PC-3 (cell line): ENCODE data around the gene FCN3. TPM values are rescaled to one million over a fixed set of nuclear protein-coding genes. Genes with fewer than 3 reads are reported as not detected.

Source experiments
- ATAC-seq: fragments of 200-7000 bp; cut with Tn5 transposase; 2 replicates; pipeline ENCODE4 v1.9.1; 2020; ENCODE audit warnings: mild to moderate bottlenecking, moderate library complexity
- BruUV-seq: library from RNA; stranded (reverse); fragments of 400-500 nt; replicated peaks from 2 replicates; lab custom pipeline; 2021; lab: Mats Ljungman, UMichigan
- CTCF ChIA-PET: fragments of 300-600 bp; sonication (Branson Sonifier 250); formaldehyde crosslinking; loops from one replicate; lab custom pipeline; 2022; ENCODE audit warnings: antibody characterized with exemption; lab: Charles Lee
- POLR2A ChIA-PET: fragments of 300-600 bp; sonication (Branson Sonifier 250); formaldehyde crosslinking; loops from one replicate; lab custom pipeline; 2022; ENCODE audit warnings: antibody characterized with exemption; ENCODE audit not compliant: unreplicated experiment; lab: Charles Lee
- DNase-seq: peaks from one replicate; pipeline ENCODE4 v3.0.0-alpha.2; 2015
- H2AFZ ChIP-seq: fragments of 300-600 bp; sonication (generic); 2 replicates; pipeline ENCODE4 v1.6.0; 2016; ENCODE audit warnings: antibody characterized with exemption, low read length
- H3F3A ChIP-seq: fragments of 300-600 bp; sonication (generic); one replicate; pipeline ENCODE4 v1.6.0; 2017; ENCODE audit warnings: antibody characterized with exemption, low read length, control low read depth, mild to moderate bottlenecking; ENCODE audit not compliant: unreplicated experiment
- H3K27ac ChIP-seq: fragments of 300-600 bp; sonication (generic); 2 replicates; pipeline ENCODE4 v1.5.1; 2016; ENCODE audit warnings: mild to moderate bottlenecking, low read length
- H3K27me3 ChIP-seq: fragments of 300-600 bp; sonication (generic); 2 replicates; pipeline ENCODE4 v1.6.1; 2016; ENCODE audit warnings: low read length, mixed read lengths
- H3K36me3 ChIP-seq: fragments of 300-600 bp; sonication (generic); 2 replicates; pipeline ENCODE4 v1.6.1; 2016; ENCODE audit warnings: low read depth, mixed run types, low read length, mixed read lengths
- H3K4me1 ChIP-seq: fragments of 300-600 bp; sonication (generic); 2 replicates; pipeline ENCODE4 v1.5.1; 2016; ENCODE audit warnings: low read length; ENCODE audit not compliant: insufficient read depth
- H3K4me2 ChIP-seq: fragments of 300-600 bp; sonication (generic); 2 replicates; pipeline ENCODE4 v1.6.0; 2016; ENCODE audit warnings: low read length
- H3K4me3 ChIP-seq: fragments of 300-600 bp; sonication (generic); 2 replicates; pipeline ENCODE4 v1.5.1; 2016; ENCODE audit warnings: mild to moderate bottlenecking, low read length, mixed read lengths
- H3K79me2 ChIP-seq: fragments of 300-600 bp; sonication (generic); 2 replicates; pipeline ENCODE4 v1.6.1; 2017; ENCODE audit warnings: low read length, mixed read lengths
- H3K9ac ChIP-seq: fragments of 300-600 bp; sonication (generic); 2 replicates; pipeline ENCODE4 v1.6.0; 2016; ENCODE audit warnings: mild to moderate bottlenecking, low read length
- H3K9me2 ChIP-seq: fragments of 300-600 bp; sonication (generic); replicated peaks from 2 replicates; pipeline ENCODE4 v1.6.1; 2016; ENCODE audit warnings: mixed run types, low read length, mixed read lengths
- H3K9me3 ChIP-seq: fragments of 300-600 bp; sonication (generic); 2 replicates; pipeline ENCODE4 v1.6.1; 2016; ENCODE audit warnings: low read length, mixed read lengths
- H4K20me1 ChIP-seq: fragments of 300-600 bp; sonication (generic); 2 replicates; pipeline ENCODE4 v1.6.1; 2016; ENCODE audit warnings: low read length, mixed read lengths
- CTCF ChIP-seq: fragments of 300-600 bp; sonication (generic); conservative IDR thresholded peaks from 2 replicates; pipeline ENCODE4 v1.5.1; 2017; ENCODE audit warnings: antibody characterized with exemption, low read depth, mild to moderate bottlenecking, low read length
- EZH2 ChIP-seq: fragments of 300-600 bp; sonication (generic); IDR thresholded peaks from one replicate; pipeline ENCODE4 v1.6.1; 2017; ENCODE audit warnings: antibody characterized with exemption, mild to moderate bottlenecking, low read length; ENCODE audit not compliant: unreplicated experiment
- EZH2phosphoT487 ChIP-seq: fragments of 300-600 bp; sonication (generic); IDR thresholded peaks from 2 replicates; pipeline ENCODE4 v1.6.1; 2018; ENCODE audit warnings: mild to moderate bottlenecking, antibody characterized with exemption, low read length, borderline replicate concordance
- intact Hi-C: fragments of 100-400 bp; cut with micrococcal nuclease; formaldehyde crosslinking; loops from 2 replicates; pipeline ENCODE4 v1.9.0; 2023
- total RNA-seq: library from RNA; depleted of rRNA; stranded (reverse); fragments of >200 nt; gene quantifications from 2 replicates; pipeline ENCODE4 v1.2.3, GENCODE V29; 2014

The FCN3 gene
- total RNA-seq, 1 experiment from 2014 or later: not detected

GRCh38 chr1:27392778-27393635 is 18.4 kb upstream of the FCN3 start:
- Histone ChIP-seq H3K27ac (peak overlapping the region; percentile 64), H3K4me2 (peak overlapping the region; percentile 99), H3K9me2 (no peaks in the 10 kb centered on the region), H3K36me3 (no peaks in the 10 kb centered on the region), H3K27me3 (no peaks in the 10 kb centered on the region), H4K20me1 (no peaks in the 10 kb centered on the region), H3K4me3 (peak overlapping the region; percentile 100), H3K9me3 (no peaks in the 10 kb centered on the region), H3K9ac (peak overlapping the region; percentile 97), H3K4me1 (peaks cover 25% of the 10 kb centered on the region), H3F3A (peaks cover 3% of the 10 kb centered on the region), H2AFZ (peak overlapping the region; percentile 98), H3K79me2 (peaks cover 20% of the 10 kb centered on the region)
- intact Hi-C loops: loop anchor here (1.0 kb wide), 1 partner anchor 94 kb away; no protein-coding TSS in a partner anchor
- POLR2A ChIA-PET: interaction anchor here (0.7 kb wide), 1 partner anchor 1875 kb away, joined by 5 read pairs; no protein-coding TSS in a partner anchor
- TF ChIP-seq CTCF: peak; percentile 40
- TF ChIP-seq EZH2phosphoT487: no peak
- CTCF ChIA-PET: no interaction called here
- no TSS peak for BruUV-seq
- ATAC-seq (peak; percentile 14), DNase-seq (peak; percentile 28)

- H3K4me3 ChIP-seq: peak within 1 kb of the TSS; percentile 100
- H3F3A ChIP-seq: peaks cover 3% of the 10 kb centered on the region
- H3K4me1 ChIP-seq: peaks cover 25% of the 10 kb centered on the region
- H3K27ac ChIP-seq: peak within 1 kb of the TSS; percentile 64
- H3K9ac ChIP-seq: peak within 1 kb of the TSS; percentile 97
- no peaks in the 10 kb centered on the region for H3K9me2 ChIP-seq
- DNase-seq (peak; percentile 94), ATAC-seq (peak; percentile 82)
- intact Hi-C loops: loop anchor here (1.0 kb wide), 1 partner anchor 93 kb away; no protein-coding TSS in a partner anchor
- no peaks in the 10 kb centered on the region for H3K36me3 ChIP-seq
- CTCF ChIA-PET: interaction anchor here (1.0 to 1.1 kb wide), 2 partner anchors 25 to 92 kb away, joined by 3 to 5 read pairs; partner anchors contain the start of gene MAP3K6
- H3K9me3 ChIP-seq: no peaks in the 10 kb centered on the region
- peak within 1 kb of the TSS; percentile 99 for H3K4me2 ChIP-seq
- no TSS peak for BruUV-seq
- TF ChIP-seq EZH2: no peak
- TF ChIP-seq CTCF: peak; percentile 65
- TF ChIP-seq EZH2phosphoT487: no peak
- H2AFZ ChIP-seq: peak within 1 kb of the TSS; percentile 98
- no peaks in the 10 kb centered on the region for H3K27me3 ChIP-seq
- peaks cover 20% of the 10 kb centered on the region for H3K79me2 ChIP-seq
- no peaks in the 10 kb centered on the region for H4K20me1 ChIP-seq
- POLR2A ChIA-PET: no interaction called here
These were observed 17.6 kb upstream of the FCN3 start, which contains the start of gene GPR3 for GRCh38 chr1:27392096-27392777. GPR3 (plus strand) TSS chr1:27392622; CDS start chr1:27393799, 1,177 bp downstream.
